Thyroid gland (tissue), 4 donors: ENCODE measurements around the gene ADAM12. TPM values are rescaled to one million over a fixed set of nuclear protein-coding genes. Genes with fewer than 3 reads are reported as not detected.
"Not testable (repeated sequence)": the region's sequence is repeated elsewhere in the genome, so short reads cannot be mapped to it uniquely, and the experiment has no call there.

ENCODE experiments used
- DNase-seq, 2 donors: peaks; one replicate each; pipeline ENCODE4 v3.0.0-alpha.2; 2019
- H3K27ac ChIP-seq, 3 donors: fragments of 200-600 bp; sonication (generic); 1 replicate in 2 of 3; 2 replicates in 1 of 3; pipeline ENCODE4 v1.5.1; 2016 to 2019; ENCODE audit warnings: mild to moderate bottlenecking in 1 of 3, moderate library complexity in 1 of 3
- H3K27me3 ChIP-seq: fragments of 200-600 bp; sonication (generic); one replicate; pipeline ENCODE4 v1.5.1; 2019
- H3K36me3 ChIP-seq, 2 donors: fragments of 200-600 bp; sonication (generic); one replicate each; pipeline ENCODE4 v1.5.1; 2016 to 2019
- H3K4me1 ChIP-seq, 2 donors: fragments of 200-600 bp; sonication (generic); one replicate each; pipeline ENCODE4 v1.5.1; 2017 to 2019
- H3K4me3 ChIP-seq, 3 donors: fragments of 200-600 bp; sonication (generic); replicated peaks in 1 of 3; 1 replicate in 2 of 3; 2 replicates in 1 of 3; pipeline ENCODE4 v1.5.1; 2016; ENCODE audit warnings: mild to moderate bottlenecking in 1 of 3
- H3K9me3 ChIP-seq: fragments of 200-600 bp; sonication (generic); one replicate; pipeline ENCODE4 v1.5.1; 2017
- POLR2A ChIP-seq, 2 donors: fragments of 450-650 bp; IDR thresholded peaks; one replicate each; pipeline ENCODE4 v1.6.1; 2017; ENCODE audit warnings: antibody characterized with exemption in 2 of 2, mild to moderate bottlenecking in 2 of 2, moderate library complexity in 1 of 2
- WGBS, 2 donors: methylation state at CpG; one replicate each; pipeline ENCODE4 v1.1.5; 2017; 5-methylcytosine and 5-hydroxymethylcytosine counted together
- intact Hi-C: fragments of 100-400 bp; cut with DNase I; formaldehyde crosslinking; loops from one replicate; pipeline ENCODE4 v1.15.1; 2023
- total RNA-seq, 4 donors: library from RNA; depleted of rRNA; stranded (reverse); fragments of >200 nt; gene quantifications; one replicate each; pipeline ENCODE4 v1.2.3, GENCODE V29; 2016
- TF ChIP-seq, protein P1 (sequence below), 6 experiments: fragments of 200-600 bp in 3 of 6; fragments of 450-650 bp in 3 of 6; sonication (generic) in 3 of 6; IDR thresholded peaks; one replicate each; pipeline ENCODE4 v1.5.1; 2016 to 2019; ENCODE audit warnings: antibody characterized with exemption in 6 of 6, mild to moderate bottlenecking in 2 of 6, inconsistent platforms in 1 of 6, moderate library complexity in 1 of 6

Gene ADAM12
- total RNA-seq, 4 donors from 2014 or later, result 0.20 to 0.94 (median 0.63) TPM

DNA sequence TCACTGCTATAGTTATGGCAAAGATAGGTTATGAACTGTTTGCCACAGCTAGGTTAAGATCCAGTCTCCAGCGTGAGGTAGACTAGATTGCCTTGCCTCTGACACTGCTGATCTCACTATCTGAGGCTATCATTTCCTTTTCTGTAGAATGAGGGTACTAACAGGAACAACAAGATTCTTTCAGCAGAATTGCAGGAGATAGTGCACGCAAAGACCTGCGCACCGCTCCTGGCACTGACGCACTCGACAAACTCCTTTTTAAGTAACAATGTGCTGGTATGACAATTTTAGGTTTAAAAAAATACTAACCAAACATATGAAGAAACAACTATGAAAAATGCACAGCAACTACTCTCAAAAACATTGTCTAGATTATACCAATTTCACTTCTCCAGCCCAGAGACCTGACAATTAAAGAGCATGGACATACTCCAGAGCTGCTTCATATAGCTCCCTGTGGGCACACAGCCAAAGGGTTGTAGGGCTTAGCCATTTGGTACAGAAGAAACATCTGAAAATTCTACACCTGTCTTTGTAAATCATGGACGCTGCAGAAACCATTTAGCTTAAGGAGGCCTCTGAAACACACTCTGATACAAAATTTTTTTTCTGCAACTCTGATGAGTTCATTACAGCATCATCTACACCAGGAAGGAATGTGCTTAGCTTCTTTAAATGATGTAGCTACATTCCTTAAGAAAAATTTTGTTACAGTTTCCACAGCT, 7.8 kb downstream of the ADAM12 start:
- TF ChIP-seq, protein P1, sequence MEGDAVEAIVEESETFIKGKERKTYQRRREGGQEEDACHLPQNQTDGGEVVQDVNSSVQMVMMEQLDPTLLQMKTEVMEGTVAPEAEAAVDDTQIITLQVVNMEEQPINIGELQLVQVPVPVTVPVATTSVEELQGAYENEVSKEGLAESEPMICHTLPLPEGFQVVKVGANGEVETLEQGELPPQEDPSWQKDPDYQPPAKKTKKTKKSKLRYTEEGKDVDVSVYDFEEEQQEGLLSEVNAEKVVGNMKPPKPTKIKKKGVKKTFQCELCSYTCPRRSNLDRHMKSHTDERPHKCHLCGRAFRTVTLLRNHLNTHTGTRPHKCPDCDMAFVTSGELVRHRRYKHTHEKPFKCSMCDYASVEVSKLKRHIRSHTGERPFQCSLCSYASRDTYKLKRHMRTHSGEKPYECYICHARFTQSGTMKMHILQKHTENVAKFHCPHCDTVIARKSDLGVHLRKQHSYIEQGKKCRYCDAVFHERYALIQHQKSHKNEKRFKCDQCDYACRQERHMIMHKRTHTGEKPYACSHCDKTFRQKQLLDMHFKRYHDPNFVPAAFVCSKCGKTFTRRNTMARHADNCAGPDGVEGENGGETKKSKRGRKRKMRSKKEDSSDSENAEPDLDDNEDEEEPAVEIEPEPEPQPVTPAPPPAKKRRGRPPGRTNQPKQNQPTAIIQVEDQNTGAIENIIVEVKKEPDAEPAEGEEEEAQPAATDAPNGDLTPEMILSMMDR (IDR thresholded peaks at IDR 0.05), result no peak
- TF ChIP-seq POLR2A (IDR thresholded peaks at IDR 0.05), result no peak

DNA sequence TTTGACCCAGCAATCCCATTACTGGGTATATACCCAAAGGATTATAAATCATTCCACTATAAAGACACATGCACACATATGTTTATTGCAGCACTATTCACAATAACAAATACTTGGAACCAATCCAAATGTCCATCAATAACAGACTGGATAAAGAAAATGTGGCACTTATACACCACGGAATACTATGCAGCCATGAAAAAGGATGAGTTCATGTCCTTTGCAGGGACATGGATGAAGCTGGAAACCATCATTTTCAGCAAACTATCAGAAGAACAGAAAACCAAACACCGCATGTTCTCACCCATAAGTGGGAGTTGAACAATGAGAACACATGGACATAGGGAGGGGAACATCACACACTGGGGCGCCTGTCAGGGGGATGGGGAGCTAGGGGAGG, 9.1 kb downstream of the ADAM12 start:
- H3K4me1 ChIP-seq, H3K36me3 ChIP-seq, H3K27me3 ChIP-seq, intact Hi-C loops, DNase-seq, H3K4me3 ChIP-seq, H3K9me3 ChIP-seq, H3K27ac ChIP-seq: not testable (repeated sequence)
- 74 to 97% methylated on average over 3 of the region's 3 CpGs for WGBS, 2 donors

More for the DNA sequence above, 7.8 kb downstream of the ADAM12 start:
- Histone ChIP-seq H3K9me3 (no peaks in the 10 kb centered on the region), H3K4me1 (no peaks in the 10 kb centered on the region), H3K27ac (no peak overlapping the region), H3K27me3 (no peaks in the 10 kb centered on the region), H3K36me3 (no peaks in the 10 kb centered on the region), H3K4me3 (no peak overlapping the region)
- WGBS, 2 donors, result 87 to 90% methylated on average over 7 of the region's 7 CpGs
- no peak for DNase-seq
- intact Hi-C loops, result no loop called here

DNA sequence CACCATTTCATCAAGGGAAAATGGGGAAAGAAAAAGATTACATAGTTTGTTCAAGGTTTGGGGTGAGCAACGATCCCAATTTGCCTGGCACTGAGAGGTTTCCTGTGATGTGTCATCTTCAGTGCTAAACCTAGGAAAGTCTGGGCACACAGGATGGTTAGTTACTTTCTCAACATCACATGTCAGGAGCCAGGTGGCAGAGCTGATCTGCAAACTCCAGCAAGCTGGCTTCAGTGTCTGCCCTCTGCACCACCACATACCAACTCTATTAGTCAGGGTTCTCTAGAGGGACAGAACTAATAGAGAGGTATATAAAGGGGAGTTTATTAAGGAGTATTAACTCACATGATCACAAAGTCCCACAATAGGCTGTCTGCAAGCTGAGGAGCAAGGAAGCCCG, 11.3 kb downstream of the ADAM12 start:
- WGBS, 2 donors, result 79 to 85% methylated on average over 2 of the region's 2 CpGs
- Histone ChIP-seq H3K36me3 (no peaks in the 10 kb centered on the region), H3K27me3 (no peaks in the 10 kb centered on the region), H3K4me1 (no peaks in the 10 kb centered on the region), H3K27ac (no peak overlapping the region), H3K9me3 (no peaks in the 10 kb centered on the region), H3K4me3 (no peak overlapping the region)
- intact Hi-C loops, result no loop called here
- DNase-seq, result no peak
- TF ChIP-seq, protein P1 (IDR thresholded peaks at IDR 0.05), result no peak
- no peak for TF ChIP-seq POLR2A (IDR thresholded peaks at IDR 0.05)

DNA sequence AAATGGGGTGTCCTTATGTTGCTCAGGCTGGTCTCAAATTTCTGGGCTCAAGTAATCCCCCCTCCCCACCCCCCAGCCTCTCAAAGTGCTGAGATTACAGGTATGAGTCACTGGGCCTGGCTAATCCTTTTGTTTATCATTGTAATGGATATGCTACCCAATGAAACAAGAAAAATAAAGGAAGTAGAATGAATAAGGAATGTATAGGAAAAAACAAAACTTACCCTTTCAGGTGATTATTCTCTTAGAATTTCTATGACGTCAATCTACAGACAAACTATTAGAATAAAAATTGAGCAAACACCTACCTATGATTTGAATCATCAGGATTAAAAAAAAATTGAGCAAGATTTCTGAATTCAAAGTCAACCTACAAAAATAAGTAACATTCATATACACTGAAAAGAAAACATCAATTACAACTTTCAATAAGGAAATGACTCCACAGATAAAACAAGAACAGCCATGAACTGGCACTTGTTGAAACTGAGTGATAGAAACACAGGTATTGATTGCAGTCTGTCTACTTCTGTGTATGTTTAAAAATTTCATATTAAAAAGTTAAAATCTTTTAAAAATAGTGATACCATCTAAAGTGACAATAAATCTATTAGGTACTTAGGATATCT, 12.2 kb downstream of the ADAM12 start:
- DNase-seq, result no peak
- TF ChIP-seq POLR2A (IDR thresholded peaks at IDR 0.05), result no peak
- TF ChIP-seq, protein P1 (IDR thresholded peaks at IDR 0.05), result no peak
- Histone ChIP-seq H3K36me3 (no peaks in the 10 kb centered on the region), H3K4me1 (no peaks in the 10 kb centered on the region), H3K27ac (no peak overlapping the region), H3K9me3 (no peaks in the 10 kb centered on the region), H3K27me3 (no peaks in the 10 kb centered on the region), H3K4me3 (no peak overlapping the region)
- 91 to 98% methylated on average over 1 of the region's 1 CpG for WGBS, 2 donors
- intact Hi-C loops, result no loop called here

DNA sequence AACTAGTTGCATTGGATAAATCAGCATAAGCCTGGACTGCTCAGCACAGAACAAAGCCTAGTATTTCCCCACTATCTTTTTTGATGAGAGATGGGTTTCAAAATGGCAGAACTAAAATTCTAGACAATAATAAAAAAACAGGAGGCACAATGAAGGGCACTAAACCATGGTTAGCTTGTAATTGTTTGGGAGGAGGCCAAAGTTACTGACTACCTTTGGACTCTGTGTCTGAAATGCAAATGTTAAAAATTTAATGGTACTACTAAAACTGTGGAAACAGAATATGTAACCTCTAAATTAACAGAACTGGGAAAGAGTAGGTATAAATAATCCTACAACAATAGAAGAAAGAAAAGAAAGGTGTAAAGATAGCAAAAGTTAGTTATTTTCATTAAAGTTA, 13.0 kb downstream of the ADAM12 start:
- H3K4me1 ChIP-seq, result no peaks in the 10 kb centered on the region
- no peaks in the 10 kb centered on the region for H3K27me3 ChIP-seq
- no peak overlapping the region for H3K4me3 ChIP-seq
- intact Hi-C loops, result no loop called here
- H3K27ac ChIP-seq, result no peak overlapping the region
- DNase-seq, result no peak
- no peaks in the 10 kb centered on the region for H3K9me3 ChIP-seq
- no peaks in the 10 kb centered on the region for H3K36me3 ChIP-seq
- TF ChIP-seq, protein P1 (IDR thresholded peaks at IDR 0.05), result no peak
- TF ChIP-seq POLR2A (IDR thresholded peaks at IDR 0.05), result no peak
